ENCODE results near the gene MYG1.

DNA sequence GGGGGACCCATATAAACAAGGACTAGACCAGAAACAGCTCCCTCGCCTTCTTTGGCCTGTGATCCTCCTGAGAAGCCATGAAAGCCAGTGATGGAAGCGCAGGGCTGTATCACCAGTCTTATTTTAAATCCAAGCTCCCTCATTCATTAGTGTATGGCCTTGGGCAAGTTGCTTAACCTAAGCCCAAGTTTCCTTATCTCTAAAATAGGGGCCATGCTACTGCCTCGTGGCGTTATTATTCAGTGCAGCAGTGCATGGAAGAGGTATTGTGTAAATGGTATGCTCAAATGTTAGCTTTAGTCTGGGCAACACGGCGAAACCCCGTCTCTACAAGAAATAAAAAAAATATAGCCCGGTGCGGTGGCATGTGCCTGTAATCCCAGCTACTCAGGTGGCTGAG is 21.5 kb upstream of the MYG1 start:
- TF ChIP-seq CTCF (tag by site-specific recombination; IDR thresholded peaks at IDR 0.05) = no peak
- no peak for TF ChIP-seq ZNF274 (IDR thresholded peaks at IDR 0.05; ENCODE audit: low read length)
- TF ChIP-seq ZNF274 (tag by site-specific recombination; IDR thresholded peaks at IDR 0.05; ENCODE audit: borderline replicate concordance) = no peak

Data from HEK293 (cell line).